ENCODE data around the gene ZNF273.

- TF ChIP-seq, protein P1, sequence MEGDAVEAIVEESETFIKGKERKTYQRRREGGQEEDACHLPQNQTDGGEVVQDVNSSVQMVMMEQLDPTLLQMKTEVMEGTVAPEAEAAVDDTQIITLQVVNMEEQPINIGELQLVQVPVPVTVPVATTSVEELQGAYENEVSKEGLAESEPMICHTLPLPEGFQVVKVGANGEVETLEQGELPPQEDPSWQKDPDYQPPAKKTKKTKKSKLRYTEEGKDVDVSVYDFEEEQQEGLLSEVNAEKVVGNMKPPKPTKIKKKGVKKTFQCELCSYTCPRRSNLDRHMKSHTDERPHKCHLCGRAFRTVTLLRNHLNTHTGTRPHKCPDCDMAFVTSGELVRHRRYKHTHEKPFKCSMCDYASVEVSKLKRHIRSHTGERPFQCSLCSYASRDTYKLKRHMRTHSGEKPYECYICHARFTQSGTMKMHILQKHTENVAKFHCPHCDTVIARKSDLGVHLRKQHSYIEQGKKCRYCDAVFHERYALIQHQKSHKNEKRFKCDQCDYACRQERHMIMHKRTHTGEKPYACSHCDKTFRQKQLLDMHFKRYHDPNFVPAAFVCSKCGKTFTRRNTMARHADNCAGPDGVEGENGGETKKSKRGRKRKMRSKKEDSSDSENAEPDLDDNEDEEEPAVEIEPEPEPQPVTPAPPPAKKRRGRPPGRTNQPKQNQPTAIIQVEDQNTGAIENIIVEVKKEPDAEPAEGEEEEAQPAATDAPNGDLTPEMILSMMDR (IDR thresholded peaks at IDR 0.05), result no peak
- TF ChIP-seq EP300 (IDR thresholded peaks at IDR 0.05), result no peak
These were observed 28.4 kb upstream of the ZNF273 start for GRCh38 chr7:64874562-64875250.
